H1 (cell line): Measurements from ENCODE around the gene SLC24A3. TPM values are rescaled to one million over a fixed set of nuclear protein-coding genes. Genes with fewer than 3 reads are reported as not detected.

Experiments used
- E2F6 ChIP-seq: IDR thresholded peaks from 2 replicates; pipeline ENCODE4 v1.6.1; 2012; ENCODE audit warnings: inconsistent platforms
- TEAD4 ChIP-seq: IDR thresholded peaks from 2 replicates; pipeline ENCODE4 v1.6.1; 2012; ENCODE audit warnings: low read depth, low read length, inconsistent platforms, mixed read lengths
- polyA plus RNA-seq, 7 experiments: library from polyadenylated mRNA; depleted of rRNA in 3 of 7; stranded (reverse) in 5 of 7; unstranded in 2 of 7; fragments of >200 nt in 5 of 7; fragments of 200-250 nt in 2 of 7; gene quantifications; 1 replicate in 5 of 7; 2 replicates in 1 of 7; 4 replicates in 1 of 7; pipeline versions ENCODE4 v1.2.1 to v1.2.3, GENCODE V29; 2011 to 2013; ENCODE audit warnings: missing spikeins in 2 of 7, mixed read lengths in 2 of 7
- total RNA-seq: library from RNA; stranded (reverse); fragmentation: NEBNext Ultra II Directional; extraction: Animal tissue kit (Norgen Biotek cat#: 25700); gene quantifications from 2 replicates; pipeline ENCODE4 v1.2.1, GENCODE V29; 2021

The SLC24A3 gene
- total and polyA plus RNA-seq, 2 of the 8 experiments (the other 6 are each of a cell fraction or from before 2014, with no cell fraction given), result 4.5 to 6.3 TPM

- TF ChIP-seq E2F6 (no peak), TEAD4 (no peak)
These were observed 458.4 kb downstream of the SLC24A3 start (continued) for GRCh38 chr20:19670829-19671228.
